Epidermal melanocyte (primary cell): ENCODE results near the gene SENP6.
"Not testable (repeated sequence)": the region's sequence is repeated elsewhere in the genome, so short reads cannot be mapped to it uniquely, and the experiment has no call there.

Experiments
- DNase-seq: peaks from one replicate; pipeline ENCODE4 v3.0.0; 2011; ENCODE audit warnings: low spot score; ENCODE audit not compliant: insufficient read length

SENP6 gene

DNA sequence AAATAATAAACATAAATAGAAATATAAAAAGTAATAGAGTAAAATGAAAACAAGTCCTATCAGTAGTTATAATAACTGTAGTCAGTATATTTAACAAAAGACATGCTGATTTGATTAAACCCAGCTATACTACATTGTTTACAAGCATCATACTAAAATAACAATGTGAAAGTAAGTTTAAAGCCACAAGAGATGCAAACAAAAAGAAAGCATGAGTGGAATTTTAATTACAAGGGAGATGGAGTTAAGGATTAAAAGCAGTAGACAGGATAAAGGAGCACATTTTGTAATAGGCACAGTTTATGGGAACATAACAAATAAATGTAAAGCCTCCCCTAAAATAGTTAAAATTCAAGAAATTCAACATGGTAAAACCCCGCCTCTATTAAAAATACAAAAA, 41.5 kb downstream of the SENP6 start:
- DNase-seq: no peak

DNA sequence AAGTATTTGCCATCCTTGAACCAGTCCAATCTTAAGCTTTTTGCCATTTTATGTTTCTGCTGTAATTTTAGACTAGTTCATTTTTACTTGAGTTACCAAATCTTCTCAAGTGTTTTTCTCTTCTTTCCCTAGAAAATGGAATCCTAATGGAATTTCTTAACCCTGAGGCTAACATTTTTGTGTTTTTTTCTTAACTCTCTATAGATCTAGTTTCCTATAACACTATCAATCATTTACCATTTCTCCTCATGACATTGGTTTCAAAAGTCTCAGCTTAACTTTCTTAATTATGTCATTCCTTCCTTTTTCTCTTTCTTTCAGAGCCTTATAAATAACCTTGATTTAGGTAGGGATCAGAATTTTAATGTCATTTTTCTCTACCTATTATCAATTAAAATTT, 54.8 kb downstream of the SENP6 start:
- no peak for DNase-seq

DNA sequence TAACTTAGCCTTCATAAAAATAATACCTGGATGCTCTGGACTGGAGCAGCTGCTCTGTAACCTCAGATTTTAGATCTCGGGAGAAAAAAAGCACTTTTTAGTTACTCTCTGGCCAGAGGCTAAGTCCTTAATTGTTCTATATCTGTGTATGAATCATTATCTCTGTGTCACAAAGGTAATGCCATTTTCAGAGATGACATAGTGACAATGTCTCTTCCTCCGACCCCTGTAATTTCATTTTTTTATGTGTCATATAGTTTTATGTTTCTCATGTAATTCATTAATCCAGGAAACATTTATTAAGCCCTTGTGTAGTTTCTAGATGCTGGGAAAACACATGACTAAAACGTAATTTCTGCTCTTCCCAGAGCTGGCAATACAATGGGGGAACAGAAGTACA, 55.6 kb downstream of the SENP6 start:
- DNase-seq: no peak

DNA sequence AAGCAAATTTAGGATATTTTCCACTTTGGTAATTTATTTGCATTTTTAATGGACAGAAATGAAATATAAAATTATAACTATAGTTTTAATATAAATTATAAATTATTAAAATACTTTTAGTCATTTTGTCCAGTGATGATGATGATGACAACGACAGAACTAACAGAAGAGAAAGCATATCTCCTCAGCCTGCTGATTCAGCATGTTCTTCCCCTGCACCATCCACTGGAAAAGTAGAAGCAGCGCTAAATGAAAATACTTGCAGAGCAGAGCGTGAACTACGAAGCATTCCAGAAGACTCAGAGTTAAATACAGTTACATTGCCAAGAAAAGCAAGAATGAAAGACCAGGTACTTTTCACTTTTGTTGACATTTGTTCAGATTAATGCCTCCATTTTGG, 64.9 kb downstream of the SENP6 start:
- DNase-seq: no peak

DNA sequence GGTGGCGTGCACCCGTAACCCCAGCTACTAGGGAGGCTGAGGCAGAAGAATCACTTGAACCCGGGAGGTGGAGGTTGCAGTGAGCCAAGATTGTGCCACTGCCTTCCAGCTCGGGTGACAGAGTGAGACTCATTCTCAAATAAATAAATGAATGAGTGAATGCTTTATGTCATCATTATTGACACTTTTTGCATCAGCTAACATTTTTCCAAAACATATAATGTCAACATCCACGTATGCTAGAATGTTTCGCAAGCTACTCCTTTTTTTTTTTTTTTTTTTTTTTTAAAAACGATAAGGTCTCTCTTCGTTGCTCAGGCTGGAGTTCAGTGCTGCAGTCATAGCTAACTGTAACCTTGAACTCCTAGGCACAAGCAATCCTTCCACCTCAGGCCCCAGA, 72.2 kb downstream of the SENP6 start:
- DNase-seq: no peak

DNA sequence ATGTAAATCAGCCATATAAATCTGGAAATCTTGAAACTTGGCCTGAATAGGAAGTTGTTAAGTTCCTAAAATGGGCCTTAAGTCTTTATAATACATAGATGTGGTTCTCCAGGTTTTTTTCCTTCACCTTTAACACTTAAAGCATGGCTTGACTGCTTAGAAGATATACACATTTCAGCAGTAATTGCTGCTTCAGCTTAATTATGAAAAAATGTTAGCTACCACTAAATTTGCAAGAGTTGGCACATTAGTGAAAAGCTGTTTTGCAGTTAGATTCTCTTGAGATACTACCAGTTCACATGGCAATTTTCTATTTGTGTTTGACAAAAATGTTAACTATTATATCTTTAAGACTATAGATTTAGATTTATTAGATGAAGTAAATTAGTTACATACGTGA, 74.7 kb downstream of the SENP6 start:
- no peak for DNase-seq

DNA sequence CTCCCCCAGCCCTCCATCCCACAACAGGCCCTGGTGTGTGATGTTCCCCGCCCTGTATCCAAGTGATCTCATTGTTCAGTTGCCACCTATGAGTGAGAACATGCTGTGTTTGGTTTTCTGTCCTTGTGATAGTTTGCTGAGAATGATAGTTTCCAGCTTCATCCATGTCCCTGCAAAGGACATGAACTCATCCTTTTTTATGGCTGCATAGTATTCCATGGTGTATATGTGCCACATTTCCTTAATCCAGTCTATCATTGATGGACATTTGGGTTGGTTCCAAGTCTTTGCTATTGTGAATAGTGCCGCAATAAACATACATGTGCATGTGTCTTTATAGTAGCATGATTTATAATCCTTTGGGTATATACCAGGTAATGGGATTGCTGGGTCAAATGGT, 80.9 kb downstream of the SENP6 start:
- not testable (repeated sequence) for DNase-seq

DNA sequence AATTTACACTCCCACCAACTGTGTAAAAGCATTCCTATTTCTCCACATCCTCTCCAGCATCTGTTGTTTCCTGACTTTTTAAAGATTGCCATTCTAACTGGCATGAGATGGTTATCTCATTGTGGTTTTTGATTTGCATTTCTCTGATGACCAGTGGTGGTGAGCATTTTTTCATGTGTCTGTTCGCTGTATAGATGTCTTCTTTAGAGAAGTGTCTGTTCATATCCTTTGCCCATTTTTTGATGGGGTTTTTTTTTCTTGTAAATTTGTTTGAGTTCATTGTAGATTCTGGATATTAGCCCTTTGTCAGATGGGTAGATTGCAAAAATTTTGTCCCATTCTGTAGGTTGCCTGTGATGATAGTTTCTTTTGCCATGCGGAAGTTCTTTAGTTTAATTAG, 81.3 kb downstream of the SENP6 start:
- not testable (repeated sequence) for DNase-seq

DNA sequence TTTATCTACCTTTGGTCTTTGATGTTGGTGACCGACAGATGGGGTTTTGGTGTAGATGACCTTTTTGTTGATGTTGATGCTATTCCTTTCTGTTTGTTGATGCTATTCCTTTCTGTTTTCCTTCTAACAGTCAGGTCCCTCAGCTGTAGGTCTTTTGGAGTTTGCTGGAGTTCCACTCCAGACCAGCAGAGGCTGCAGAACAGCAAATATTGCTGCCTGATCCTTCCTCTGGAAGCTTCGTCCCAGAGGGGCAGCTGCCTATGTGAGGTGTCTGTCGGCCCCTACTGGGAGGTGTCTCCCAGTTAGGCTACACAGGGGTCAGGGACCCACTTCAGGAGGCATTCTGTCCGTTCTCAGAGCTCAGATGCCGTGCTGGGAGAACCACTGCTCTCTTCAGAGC, 85.9 kb downstream of the SENP6 start:
- DNase-seq: not testable (repeated sequence)

DNA sequence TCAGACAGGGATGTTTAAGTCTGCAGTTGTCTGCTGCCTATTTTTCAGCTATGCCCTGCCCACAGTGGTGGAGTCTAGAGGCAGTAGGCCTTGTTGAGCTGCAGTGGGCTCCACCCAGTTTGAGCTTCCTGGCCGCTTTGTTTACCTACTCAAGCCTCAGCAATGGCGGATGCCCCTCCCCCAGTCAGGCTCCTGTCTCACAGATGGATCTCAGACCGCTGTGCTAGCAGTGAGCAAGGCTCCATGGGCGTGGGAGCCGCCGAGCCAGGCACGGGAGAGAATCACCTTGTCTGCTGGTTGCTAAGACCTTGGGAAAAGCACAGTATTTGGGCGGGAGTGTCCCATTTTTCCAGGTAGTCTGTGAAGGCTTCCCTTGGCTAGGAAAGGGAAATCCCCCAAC, 86.3 kb downstream of the SENP6 start:
- DNase-seq: not testable (repeated sequence)

DNA sequence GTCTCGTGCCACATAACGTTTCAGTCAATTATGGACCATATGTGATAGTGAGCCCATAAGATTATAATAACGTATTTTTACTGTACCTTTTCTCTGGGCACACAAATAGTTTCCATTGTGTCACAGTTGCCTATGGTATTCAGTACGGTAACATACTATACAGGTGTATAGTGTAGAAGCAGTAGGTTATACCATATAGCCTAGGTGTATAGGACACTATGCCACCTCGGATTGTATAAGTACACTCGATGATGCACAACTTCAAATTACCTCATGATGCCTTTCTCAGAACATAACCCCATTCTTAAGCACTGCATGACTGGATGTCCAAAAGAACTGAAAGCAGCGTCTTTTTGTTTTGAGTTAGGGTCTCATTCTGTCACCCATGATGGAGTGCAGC, 87.9 kb downstream of the SENP6 start:
- no peak for DNase-seq

DNA sequence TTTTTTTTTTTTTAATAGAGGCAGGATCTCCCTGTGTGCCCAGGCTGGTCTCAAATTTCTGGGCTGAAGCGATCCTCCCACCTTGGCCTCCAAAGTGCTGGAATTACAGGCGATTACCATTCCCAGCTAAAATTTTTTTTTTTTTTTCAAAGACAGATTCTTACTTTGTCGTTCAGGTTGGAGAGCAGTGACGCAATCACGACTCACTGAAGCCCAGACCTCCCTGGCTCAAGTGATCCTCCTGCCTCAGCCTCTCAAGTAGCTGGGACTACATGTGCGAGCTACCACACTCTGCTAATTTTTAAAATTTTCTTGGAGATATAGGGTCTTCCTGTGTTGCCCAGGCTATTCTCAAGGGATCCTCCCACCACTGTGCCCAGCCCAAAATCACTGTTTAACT, 89.3 kb downstream of the SENP6 start:
- no peak for DNase-seq

DNA sequence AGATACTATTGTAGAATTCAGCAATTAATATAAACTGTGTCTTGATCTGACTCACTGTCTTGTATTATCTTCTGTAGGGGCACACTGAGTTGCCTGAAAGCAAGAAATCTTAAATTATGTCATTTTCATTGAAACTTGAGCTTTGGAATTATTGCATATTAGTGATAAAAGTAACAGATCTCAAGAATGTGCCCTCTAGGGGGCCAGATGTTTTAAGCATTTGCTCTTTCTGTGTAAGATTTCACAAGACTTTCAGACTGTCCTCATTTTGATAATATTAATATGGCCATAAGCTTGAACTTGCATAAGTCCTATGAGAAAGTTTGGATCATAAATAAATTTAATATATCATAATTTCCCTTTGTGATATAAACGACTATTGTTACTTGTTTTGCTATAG, 91.9 kb downstream of the SENP6 start:
- DNase-seq: no peak

DNA sequence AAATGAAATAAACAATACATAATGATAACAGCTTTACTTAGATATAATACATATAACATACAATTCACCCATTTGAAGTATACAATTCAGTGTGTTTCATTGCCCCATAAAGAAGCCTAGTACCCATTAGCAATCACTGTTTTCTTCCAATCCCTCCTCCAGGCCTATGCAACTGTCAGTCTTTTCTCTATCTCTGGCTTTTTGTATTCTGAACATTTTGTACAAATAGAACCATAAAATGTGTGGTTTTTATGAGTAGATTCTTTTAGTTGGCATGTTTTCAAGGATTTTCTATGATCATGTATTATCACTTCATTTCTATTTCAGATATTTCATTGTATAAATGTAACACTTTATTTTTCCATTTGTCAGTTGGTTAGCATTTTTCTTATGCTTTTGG, 92.7 kb downstream of the SENP6 start:
- no peak for DNase-seq

DNA sequence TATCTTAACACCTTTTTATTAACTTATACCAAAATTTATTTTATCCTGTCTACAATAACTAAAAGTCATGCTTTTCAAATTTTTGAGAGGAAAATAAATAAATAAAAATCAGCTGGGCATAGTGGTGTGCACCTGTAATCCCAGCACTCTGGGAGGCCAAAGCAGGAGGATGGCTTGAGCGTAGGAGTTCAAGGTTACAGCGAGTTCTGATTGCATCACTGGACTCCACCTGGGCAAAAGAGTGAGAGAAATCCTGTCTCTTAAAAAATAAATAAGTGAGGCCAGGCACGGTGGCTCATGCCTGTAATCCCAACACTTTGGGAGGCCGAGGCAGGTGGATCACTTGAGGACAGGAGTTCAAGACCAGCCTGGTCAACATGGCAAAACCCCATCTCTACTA, 106.7 kb downstream of the SENP6 start:
- DNase-seq: not testable (repeated sequence)

DNA sequence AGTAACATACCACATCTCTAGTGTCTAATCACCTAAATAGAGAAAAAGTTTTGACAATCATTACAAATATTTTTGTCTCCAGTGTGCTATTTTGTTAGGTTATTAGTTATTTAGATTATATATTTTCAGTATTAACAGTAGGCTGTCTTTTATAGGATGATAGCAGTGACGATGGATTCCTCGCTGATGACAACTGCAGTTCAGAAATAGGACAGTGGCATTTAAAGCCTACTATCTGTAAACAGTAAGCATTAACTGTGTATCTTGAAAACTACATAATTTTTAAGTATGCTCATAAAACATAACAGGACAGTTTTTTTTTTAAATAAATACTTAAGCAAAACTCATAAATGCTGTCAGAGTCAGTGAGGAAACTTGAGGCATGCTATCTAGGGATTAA, 109.5 kb downstream of the SENP6 start:
- no peak for DNase-seq

DNA sequence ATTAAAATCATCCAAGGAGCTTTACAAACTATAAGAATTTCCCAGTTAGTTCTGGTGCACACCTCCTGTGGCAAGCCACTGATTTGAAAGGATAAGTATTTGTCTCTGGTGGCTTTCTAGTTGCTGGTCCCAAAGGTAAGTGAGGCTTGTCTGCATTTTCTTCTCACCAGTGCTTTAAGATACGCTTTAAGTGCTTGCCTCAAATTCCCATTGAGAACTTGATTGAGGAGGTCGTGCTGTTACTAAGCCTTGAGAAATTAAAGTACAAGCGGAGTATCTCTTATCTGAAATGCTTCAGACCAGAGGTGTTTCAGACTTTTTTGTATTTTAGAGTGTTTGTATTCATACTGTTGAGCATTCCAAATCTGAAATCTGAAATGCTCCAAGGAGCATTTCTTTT, 117.5 kb downstream of the SENP6 start:
- DNase-seq: no peak

DNA sequence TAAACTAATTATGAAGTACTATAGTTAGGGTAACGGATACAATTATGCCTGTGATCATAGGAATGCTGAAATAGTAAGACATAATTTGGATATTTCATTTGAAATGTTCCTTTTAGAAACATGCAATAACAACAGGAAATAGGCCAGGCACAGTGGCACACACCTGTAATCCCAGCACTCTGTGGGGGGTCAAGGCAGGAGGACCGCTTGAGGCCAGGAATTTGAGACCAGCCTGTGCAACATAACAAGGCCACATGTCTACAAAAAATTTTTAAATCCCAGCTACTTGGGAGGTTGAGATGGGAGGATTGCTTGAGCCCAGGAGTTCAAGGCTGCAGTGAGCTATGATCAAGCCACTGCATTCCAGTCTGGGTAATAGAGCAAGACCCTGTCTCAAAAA, 121.7 kb downstream of the SENP6 start:
- no peak for DNase-seq

DNA sequence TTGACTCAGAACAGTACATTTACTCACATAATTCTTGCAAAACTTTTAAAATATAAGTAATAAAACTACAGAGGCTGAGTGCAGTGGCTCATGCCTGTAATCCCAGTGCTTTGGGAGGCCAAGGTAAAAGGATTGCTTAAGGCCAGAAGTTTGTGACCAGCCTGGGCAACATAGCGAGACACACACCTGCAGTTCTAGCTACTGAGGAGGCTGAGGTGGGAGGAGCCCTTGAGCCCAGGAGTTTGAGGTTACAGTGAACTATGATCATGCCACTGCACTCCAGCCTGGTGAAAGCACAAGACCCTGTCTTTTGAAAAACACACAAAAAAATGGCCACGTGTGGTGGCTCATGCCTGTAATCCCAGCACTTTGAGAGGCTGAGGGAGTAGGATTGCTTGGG, 125.5 kb downstream of the SENP6 start:
- no peak for DNase-seq

DNA sequence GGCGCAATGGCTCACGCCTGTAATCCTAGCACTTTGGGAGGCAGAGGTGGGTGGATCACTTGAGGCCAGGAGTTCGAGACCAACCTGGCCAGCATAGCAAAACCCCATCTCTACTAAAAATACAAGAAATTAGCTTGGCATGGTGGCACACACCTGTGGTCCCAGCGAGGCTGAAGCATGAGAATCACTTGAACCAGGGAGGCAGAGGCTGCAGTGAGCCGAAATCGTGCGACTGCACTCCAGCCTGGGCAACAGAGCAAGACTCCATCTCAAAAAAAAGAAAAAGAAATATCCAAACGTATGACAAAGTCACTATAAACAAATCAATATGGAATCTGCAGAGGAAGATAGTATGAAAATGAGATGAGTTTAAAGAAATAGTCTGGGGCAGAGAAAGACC, 129.3 kb downstream of the SENP6 start:
- DNase-seq: not testable (repeated sequence)

DNA sequence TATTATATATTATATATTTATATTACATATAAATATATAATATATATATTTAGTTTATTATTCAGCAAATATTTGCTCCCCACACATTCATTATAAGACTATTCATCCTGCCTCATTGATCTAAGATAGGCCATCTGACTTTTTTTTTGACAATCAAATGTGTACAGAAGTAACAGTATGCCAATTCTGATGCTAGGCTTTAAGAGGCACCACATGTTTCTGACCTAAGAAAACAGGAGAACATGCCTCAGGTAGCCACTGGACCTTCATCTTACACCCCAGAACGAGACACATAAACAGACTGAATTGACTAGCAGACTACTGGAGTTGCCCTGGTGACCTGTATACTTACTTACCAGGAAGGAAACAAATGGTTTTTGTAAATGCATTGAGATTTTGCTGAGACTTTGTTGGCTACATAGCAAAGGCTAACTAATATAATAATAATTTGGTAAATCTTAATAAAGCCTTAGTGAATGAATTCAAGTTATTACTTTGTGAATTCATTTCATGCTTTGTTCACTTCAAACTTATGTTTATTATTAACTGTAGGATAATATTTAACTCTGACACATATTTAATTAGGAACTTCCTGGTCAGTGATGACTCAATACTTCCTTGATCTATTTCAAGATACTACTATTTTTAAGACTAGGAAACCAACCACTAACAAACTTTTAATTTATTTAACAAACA, 134.0 kb downstream of the SENP6 start:
- no peak for DNase-seq

DNA sequence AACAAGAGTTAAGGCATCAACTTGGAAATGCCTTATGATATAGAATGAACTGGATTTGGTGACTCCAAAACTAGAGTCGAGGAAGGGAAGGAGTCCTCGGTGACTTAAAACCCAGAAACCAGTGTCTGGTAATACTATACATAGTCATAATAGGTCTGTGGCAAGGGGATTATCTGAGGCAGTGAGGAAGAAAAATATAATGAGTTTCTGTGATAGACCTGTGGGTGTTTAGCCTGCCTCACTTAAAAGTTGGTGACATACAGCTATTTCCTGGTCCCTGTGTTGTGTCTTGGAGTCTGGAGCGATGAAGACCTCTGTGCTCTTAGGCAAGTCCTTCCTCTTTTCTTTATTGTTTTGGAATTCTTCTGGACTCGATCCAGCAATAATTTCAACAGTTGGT, 142.3 kb downstream of the SENP6 start:
- DNase-seq: no peak

DNA sequence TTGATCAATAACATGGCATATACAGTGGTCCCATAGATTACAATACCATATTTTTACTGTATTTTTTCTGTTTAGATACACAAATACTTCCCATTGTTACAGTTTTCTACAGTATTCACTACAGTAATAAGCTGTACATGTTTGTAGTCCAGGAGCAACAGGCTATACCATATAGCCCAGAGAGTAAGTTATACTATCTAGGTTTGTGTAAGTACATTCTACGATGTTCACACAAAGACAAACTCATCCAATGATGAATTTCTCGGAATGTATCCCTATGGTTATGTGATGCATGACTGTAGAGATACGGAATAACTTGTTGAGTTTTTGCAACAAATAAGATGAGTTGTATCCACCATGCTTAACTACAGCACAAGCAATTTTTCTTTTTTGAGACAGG, 143.7 kb downstream of the SENP6 start:
- DNase-seq: no peak

DNA sequence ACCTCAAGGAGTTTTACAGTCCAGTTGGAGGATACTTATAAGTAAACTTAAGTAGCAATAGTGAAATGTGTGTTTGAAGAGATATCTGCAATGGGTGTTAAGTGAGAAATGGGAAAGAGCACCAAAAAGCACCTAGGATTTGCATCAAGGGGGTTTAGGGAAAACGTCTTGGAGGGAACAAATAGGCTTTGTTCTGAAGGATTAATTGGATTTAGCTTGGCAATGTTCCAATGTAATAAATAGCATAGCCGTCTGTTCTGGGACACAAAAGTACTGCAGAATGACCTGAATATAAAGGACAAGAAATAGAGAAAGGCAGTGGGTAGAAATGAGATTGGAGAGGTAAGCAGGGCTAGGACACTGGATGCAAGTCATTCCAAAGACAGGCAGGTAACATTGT, 144.5 kb downstream of the SENP6 start:
- no peak for DNase-seq
